ENCODE data around the gene TBC1D17.

Gene TBC1D17

GRCh38 chr19:49862391-49863253 is 14.9 kb upstream of the TBC1D17 start:
- no peak for DNase-seq

- no peak for DNase-seq
These were observed 14.1 kb upstream of the TBC1D17 start for GRCh38 chr19:49863254-49863934.

- no peak for DNase-seq
These were observed 13.6 kb upstream of the TBC1D17 start for GRCh38 chr19:49863935-49864320.

- no peak for DNase-seq
These were observed 12.6 kb upstream of the TBC1D17 start for GRCh38 chr19:49864890-49865289.

GRCh38 chr19:49866933-49867782 is 10.3 kb upstream of the TBC1D17 start, which contains the start of gene PNKP:
Gene PNKP, minus strand, starts transcription at chr19:49867576. Its CDS starts 372 bp downstream, at chr19:49867204.
- DNase-seq = peak; percentile 56

DNA sequence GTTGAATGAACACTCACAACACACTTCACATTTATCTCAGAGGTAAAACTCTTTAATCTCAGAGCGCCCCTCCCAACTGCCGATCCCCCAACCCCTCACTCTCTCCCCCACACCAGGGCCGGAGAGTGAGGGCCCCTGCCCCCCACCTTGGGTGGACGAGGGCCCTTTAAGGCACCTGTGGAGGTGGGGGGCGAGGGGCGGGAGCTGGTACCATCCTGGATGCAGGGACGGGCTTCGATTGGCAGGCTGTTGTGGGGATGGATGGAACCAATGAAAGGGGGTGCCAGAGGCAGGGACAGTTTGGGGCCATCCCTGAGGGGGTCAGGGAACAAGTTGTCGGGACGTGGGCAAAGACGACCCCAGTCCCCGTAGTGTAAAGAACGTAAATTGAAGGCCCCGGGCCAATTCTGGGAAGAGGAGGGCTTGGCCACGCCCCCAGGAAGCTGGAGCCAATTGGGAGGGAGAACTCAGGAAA is 8.5 kb upstream of the TBC1D17 start:
- no peak for DNase-seq

GRCh38 chr19:49869484-49870308 is 7.8 kb upstream of the TBC1D17 start:
- peak; percentile 99 for DNase-seq

GRCh38 chr19:49870309-49870901 is 7.1 kb upstream of the TBC1D17 start:
- DNase-seq = no peak

GRCh38 chr19:49871349-49871985 is 6.0 kb upstream of the TBC1D17 start:
- DNase-seq = no peak

DNA sequence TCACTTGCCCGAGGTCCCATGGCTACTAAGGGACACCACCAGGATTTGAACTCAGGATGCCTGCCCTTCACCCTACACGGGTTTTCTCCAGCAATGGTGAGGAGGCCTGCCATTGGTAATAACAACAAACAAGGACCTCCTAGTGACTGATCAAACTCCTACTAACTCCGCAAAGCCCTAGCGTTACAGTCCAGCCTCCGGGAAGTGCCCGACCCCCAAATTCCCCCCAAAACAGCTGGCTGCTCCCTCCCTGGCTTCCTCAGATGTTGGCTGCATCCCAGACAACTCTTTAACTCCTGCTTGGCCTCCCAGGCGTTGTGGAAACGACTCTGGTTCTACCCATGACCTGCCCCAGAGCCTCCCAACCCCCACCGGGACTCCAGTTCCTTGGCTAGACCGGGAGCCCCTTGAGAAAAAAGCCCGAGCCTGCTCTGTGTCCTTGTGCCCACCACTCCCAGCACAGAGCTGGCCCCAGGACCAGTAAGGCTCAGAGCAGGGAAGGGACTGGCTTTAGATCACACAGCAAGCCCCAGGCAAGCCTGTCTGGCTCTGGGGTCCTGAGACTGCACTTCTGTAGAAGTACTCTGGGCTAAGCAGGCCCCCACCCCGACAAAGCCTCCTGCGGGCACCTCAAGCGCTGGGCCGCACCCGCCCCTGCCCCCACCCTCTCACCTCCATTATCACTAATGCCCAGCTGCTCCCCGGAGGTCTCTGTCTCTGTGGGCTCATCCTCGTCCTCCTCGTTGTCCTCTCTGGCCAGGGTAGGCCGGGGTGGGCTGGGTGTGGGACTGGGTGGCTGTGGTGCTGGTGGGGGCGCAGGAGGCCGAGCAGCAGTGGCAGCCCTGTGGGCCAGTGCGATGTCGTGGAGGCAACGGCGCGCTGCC is 5.0 kb upstream of the TBC1D17 start:
- DNase-seq = no peak

- DNase-seq = no peak
These were observed 4.4 kb upstream of the TBC1D17 start for GRCh38 chr19:49873129-49873521.

DNA sequence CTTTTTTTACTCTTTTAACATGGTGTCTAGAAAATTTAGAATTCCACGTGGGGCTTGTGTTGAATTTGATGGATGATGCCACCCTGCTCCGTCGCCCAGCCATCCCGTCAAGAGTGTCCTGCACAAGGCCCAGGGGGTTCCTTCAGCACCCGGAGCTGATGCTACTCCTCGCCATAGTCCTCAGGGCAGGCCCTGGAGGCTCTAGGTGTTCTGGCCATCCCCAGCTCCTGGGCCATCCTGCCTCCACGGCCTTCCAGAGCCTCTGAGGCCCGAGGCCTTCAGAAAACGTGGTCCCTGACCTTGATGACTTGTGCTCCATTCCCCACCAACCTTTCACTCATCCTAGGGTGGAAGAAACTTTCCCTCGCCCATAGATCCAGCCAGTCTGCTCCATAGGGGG is 3.7 kb upstream of the TBC1D17 start:
- no peak for DNase-seq

DNA sequence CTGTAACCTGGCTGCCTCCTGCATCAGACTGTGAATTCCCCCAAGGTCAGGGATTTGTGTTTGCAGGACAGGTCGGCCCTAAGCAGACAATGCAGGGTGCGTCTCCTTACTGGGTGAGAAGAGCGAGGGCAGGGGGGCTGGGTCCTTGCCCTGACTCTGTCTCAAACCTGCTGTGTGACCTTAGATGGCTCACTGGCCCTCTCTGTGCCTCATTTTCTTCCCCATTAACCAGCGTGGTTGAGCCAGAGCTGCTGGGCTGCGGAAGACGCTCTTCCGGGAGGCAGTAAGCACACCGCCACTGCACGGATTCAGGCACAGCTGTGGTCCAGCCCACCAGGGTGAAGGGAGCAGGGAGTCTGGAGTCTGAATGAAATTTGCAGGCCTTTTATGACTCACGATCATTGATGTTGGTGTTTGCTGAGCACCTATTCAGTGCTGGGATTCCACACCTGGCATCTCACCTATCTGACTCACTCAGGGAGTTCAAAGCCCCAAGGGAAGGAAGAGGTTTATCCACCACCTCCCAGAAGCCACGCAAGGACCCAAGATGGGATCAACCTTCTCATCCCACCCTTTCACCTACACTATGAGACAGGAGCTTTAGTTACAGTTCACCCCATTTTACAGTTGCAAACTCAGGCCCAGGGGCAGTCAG is 2.9 kb upstream of the TBC1D17 start:
- DNase-seq = no peak

- no peak for DNase-seq
These were observed 2.3 kb upstream of the TBC1D17 start for GRCh38 chr19:49875177-49875576.

DNA sequence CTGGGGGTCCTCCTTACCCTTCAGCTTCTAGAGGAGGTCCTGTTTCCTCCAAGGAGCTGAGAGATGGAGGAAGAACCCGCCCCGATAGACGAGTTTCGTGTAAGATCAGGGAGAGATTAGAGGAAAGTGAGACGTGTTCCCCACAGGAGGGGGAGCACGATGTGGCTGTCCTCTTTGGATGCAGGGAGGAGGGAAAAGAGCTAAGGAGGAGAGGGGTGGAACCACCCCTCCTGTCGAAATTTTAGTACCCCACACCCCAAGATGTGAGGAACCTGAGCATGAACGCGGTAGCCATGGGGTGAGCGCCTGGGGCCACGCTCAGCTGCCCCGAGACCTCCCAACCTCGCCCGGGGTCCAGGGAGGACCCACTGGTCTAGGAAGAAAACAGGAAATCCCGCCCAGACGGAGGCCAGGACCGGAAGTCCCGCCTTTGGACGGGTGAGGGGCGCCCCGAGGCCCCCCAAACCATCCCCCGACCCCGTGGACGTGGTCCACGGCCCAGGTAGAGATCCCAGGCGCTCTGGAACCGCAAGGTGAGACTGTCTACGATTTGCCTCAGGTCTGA is 1.6 kb upstream of the TBC1D17 start:
- no peak for DNase-seq

DNA sequence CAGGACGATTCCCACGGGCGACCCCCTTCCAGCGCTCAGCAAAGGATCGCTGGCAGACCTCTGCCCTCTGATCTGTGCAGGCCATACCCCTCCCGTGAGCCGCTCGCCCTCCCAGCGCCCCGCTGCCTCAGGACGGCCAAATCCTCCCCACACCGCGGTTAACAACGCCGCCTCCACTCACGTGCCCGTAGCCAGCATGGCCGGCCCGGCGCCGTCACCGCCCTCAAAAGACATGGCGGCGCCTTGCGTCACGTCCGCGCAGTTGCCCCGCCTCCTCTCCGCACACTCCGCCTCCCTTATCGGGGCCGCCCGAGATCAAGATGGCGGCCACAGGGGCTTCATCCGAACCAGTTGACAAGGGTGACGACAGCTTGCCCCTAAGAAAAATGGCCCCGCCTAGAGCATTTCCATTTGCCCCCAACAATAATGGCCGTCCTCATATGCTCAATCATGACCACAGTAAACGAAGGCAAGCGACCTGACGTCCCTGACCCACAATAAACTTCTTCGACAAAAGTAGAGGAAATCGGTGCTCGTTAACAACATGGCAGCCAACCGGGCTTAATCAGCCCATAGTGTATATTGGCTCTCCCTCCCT is 981 bp upstream of the TBC1D17 start:
- DNase-seq = peak; percentile 90

GRCh38 chr19:49877879-49878743 is 609 bp downstream of the TBC1D17 start:
- peak; percentile 55 for DNase-seq

GRCh38 chr19:49878744-49879070 is 1.2 kb downstream of the TBC1D17 start:
- no peak for DNase-seq

Measured in NCI-H2081 treated with DMSO at 0.1 percent for 48 hours (cell line).